ENCODE measurements around the gene FGFR3. TPM values are rescaled to one million over a fixed set of nuclear protein-coding genes. Genes with fewer than 3 reads are reported as not detected.
A peak's percentile ranks its signal among the peaks of the same experiment; 100 is the strongest.

Gene FGFR3
- total and polyA plus RNA-seq, 3 experiments from 2014 or later, result 0.07 TPM; not detected in 2

GRCh38 chr4:1824746-1825145, 31.7 kb downstream of the FGFR3 start:
- Mint-ChIP-seq H3K9me3 (no peaks in the 10 kb centered on the region), H3K4me3 (no peak overlapping the region), H3K36me3 (peaks cover 0 to 69% (median 15%) of the 10 kb centered on the region in 3 donors), H3K4me1 (peaks cover 0 to 5% (median 1%) of the 10 kb centered on the region in 3 donors), H3K27me3 (no peaks in the 10 kb centered on the region), H3K27ac (no peak overlapping the region)
- DNase-seq, result no peak
- POLR2A ChIA-PET, result no interaction called here
- Histone ChIP-seq H3K27me3 (ENCODE audit: insufficient read depth, low read length, poor library complexity, severe bottlenecking) (no peaks in the 10 kb centered on the region), H3K4me3 (ENCODE audit: low read length) (no peak overlapping the region), H3K9me3 (ENCODE audit: low read length) (no peaks in the 10 kb centered on the region), H3K4me1 (ENCODE audit: insufficient read depth, low read length) (no peaks in the 10 kb centered on the region), H3K36me3 (ENCODE audit: insufficient read depth, low read length) (no peaks in the 10 kb centered on the region), H3K27ac (ENCODE audit: low read depth, low read length) (no peak overlapping the region)
- CTCF ChIA-PET, result interaction anchor here (1.5 kb wide), 1 partner anchor 75 kb away, joined by 3 read pairs; no protein-coding TSS in a partner anchor

- no peak overlapping the region for H3K27ac Mint-ChIP-seq
- Histone ChIP-seq H3K27me3 (ENCODE audit: insufficient read depth, low read length, poor library complexity, severe bottlenecking) (no peaks in the 10 kb centered on the region), H3K36me3 (ENCODE audit: insufficient read depth, low read length) (no peaks in the 10 kb centered on the region), H3K4me1 (ENCODE audit: insufficient read depth, low read length) (no peaks in the 10 kb centered on the region), H3K4me3 (ENCODE audit: low read length) (no peak overlapping the region), H3K9me3 (ENCODE audit: low read length) (no peaks in the 10 kb centered on the region), H3K27ac (ENCODE audit: low read depth, low read length) (no peak overlapping the region)
- CTCF ChIA-PET, result no interaction called here
- DNase-seq, result no peak
- H3K36me3 Mint-ChIP-seq, result peaks cover 0 to 68% (median 15%) of the 10 kb centered on the region in 3 donors
- peaks cover 0 to 7% (median 4%) of the 10 kb centered on the region in 3 donors for H3K4me1 Mint-ChIP-seq
- POLR2A ChIA-PET, result no interaction called here
- H3K27me3 Mint-ChIP-seq, result no peaks in the 10 kb centered on the region
- H3K9me3 Mint-ChIP-seq, result no peaks in the 10 kb centered on the region
- no peak overlapping the region for H3K4me3 Mint-ChIP-seq
Observed at GRCh38 chr4:1825326-1825725, 32.2 kb downstream of the FGFR3 start.

GRCh38 chr4:1826531-1827350, 33.6 kb downstream of the FGFR3 start:
- H3K4me3 ChIP-seq (ENCODE audit: low read length), result no peak overlapping the region
- H3K36me3 ChIP-seq (ENCODE audit: insufficient read depth, low read length), result no peaks in the 10 kb centered on the region
- no peaks in the 10 kb centered on the region for H3K4me1 ChIP-seq (ENCODE audit: insufficient read depth, low read length)
- no peak overlapping the region for H3K27ac ChIP-seq (ENCODE audit: low read depth, low read length)
- peak overlapping the region in 1 of 8 donors; percentile 51 for H3K27ac Mint-ChIP-seq
- no peaks in the 10 kb centered on the region for H3K9me3 Mint-ChIP-seq
- H3K4me1 Mint-ChIP-seq, result peaks cover 0 to 7% (median 4%) of the 10 kb centered on the region in 3 donors
- H3K27me3 ChIP-seq (ENCODE audit: insufficient read depth, low read length, poor library complexity, severe bottlenecking), result no peaks in the 10 kb centered on the region
- ChIA-PET CTCF (no interaction called here), POLR2A (interaction anchor here (0.5 kb wide), 1 partner anchor 56 kb away, joined by 6 read pairs; no protein-coding TSS in a partner anchor)
- H3K9me3 ChIP-seq (ENCODE audit: low read length), result no peaks in the 10 kb centered on the region
- H3K27me3 Mint-ChIP-seq, result no peaks in the 10 kb centered on the region
- H3K36me3 Mint-ChIP-seq, result peaks cover 3 to 74% (median 16%) of the 10 kb centered on the region in 3 donors
- no peak for DNase-seq
- H3K4me3 Mint-ChIP-seq, result no peak overlapping the region

- Histone ChIP-seq H3K9me3 (ENCODE audit: low read length) (no peaks in the 10 kb centered on the region), H3K4me3 (ENCODE audit: low read length) (no peak overlapping the region), H3K27me3 (ENCODE audit: insufficient read depth, low read length, poor library complexity, severe bottlenecking) (no peaks in the 10 kb centered on the region), H3K4me1 (ENCODE audit: insufficient read depth, low read length) (no peaks in the 10 kb centered on the region), H3K36me3 (ENCODE audit: insufficient read depth, low read length) (peaks cover 3% of the 10 kb centered on the region), H3K27ac (ENCODE audit: low read depth, low read length) (no peak overlapping the region)
- H3K4me1 Mint-ChIP-seq, result peaks cover 0 to 7% (median 4%) of the 10 kb centered on the region in 3 donors
- H3K36me3 Mint-ChIP-seq, result peaks cover 3 to 70% (median 17%) of the 10 kb centered on the region in 3 donors
- no peak for DNase-seq
- no peaks in the 10 kb centered on the region for H3K9me3 Mint-ChIP-seq
- ChIA-PET POLR2A (no interaction called here), CTCF (interaction anchor here (1.1 kb wide), 1 partner anchor 201 kb away, joined by 3 read pairs; no protein-coding TSS in a partner anchor)
- H3K27ac Mint-ChIP-seq, result peak overlapping the region in 1 of 8 donors; percentile 50
- no peak overlapping the region for H3K4me3 Mint-ChIP-seq
- H3K27me3 Mint-ChIP-seq, result no peaks in the 10 kb centered on the region
Observed at GRCh38 chr4:1830234-1830633, 37.1 kb downstream of the FGFR3 start.

GRCh38 chr4:1830642-1831228, 37.6 kb downstream of the FGFR3 start:
- H3K4me1 ChIP-seq (ENCODE audit: insufficient read depth, low read length), result no peaks in the 10 kb centered on the region
- no peaks in the 10 kb centered on the region for H3K9me3 ChIP-seq (ENCODE audit: low read length)
- peaks cover 8% of the 10 kb centered on the region for H3K36me3 ChIP-seq (ENCODE audit: insufficient read depth, low read length)
- H3K4me3 Mint-ChIP-seq, result no peak overlapping the region
- H3K36me3 Mint-ChIP-seq, result peaks cover 3 to 71% (median 17%) of the 10 kb centered on the region in 3 donors
- H3K27me3 ChIP-seq (ENCODE audit: insufficient read depth, low read length, poor library complexity, severe bottlenecking), result no peaks in the 10 kb centered on the region
- no peak overlapping the region for H3K4me3 ChIP-seq (ENCODE audit: low read length)
- H3K4me1 Mint-ChIP-seq, result peaks cover 0 to 7% (median 4%) of the 10 kb centered on the region in 3 donors
- POLR2A ChIA-PET, result no interaction called here
- no peak overlapping the region for H3K27ac ChIP-seq (ENCODE audit: low read depth, low read length)
- CTCF ChIA-PET, result interaction anchor here (1.1 to 1.5 kb wide), 2 partner anchors 25 to 201 kb away, joined by 3 read pairs; no protein-coding TSS in a partner anchor
- peak overlapping the region in 2 of 8 donors; percentile 5 to 50 for H3K27ac Mint-ChIP-seq
- no peaks in the 10 kb centered on the region for H3K9me3 Mint-ChIP-seq
- DNase-seq, result no peak
- no peaks in the 10 kb centered on the region for H3K27me3 Mint-ChIP-seq

GRCh38 chr4:1831331-1831730, 38.2 kb downstream of the FGFR3 start:
- Mint-ChIP-seq H3K4me1 (peaks cover 0 to 7% (median 6%) of the 10 kb centered on the region in 3 donors), H3K27ac (peak overlapping the region in 1 of 8 donors; percentile 85), H3K36me3 (peaks cover 6 to 69% (median 17%) of the 10 kb centered on the region in 3 donors), H3K27me3 (no peaks in the 10 kb centered on the region), H3K9me3 (no peaks in the 10 kb centered on the region), H3K4me3 (no peak overlapping the region)
- ChIA-PET POLR2A (no interaction called here), CTCF (interaction anchor here (1.5 kb wide), 1 partner anchor 24 kb away, joined by 3 read pairs; no protein-coding TSS in a partner anchor)
- Histone ChIP-seq H3K4me3 (ENCODE audit: low read length) (no peak overlapping the region), H3K27ac (ENCODE audit: low read depth, low read length) (no peak overlapping the region), H3K9me3 (ENCODE audit: low read length) (no peaks in the 10 kb centered on the region), H3K36me3 (ENCODE audit: insufficient read depth, low read length) (peaks cover 12% of the 10 kb centered on the region), H3K27me3 (ENCODE audit: insufficient read depth, low read length, poor library complexity, severe bottlenecking) (no peaks in the 10 kb centered on the region), H3K4me1 (ENCODE audit: insufficient read depth, low read length) (no peaks in the 10 kb centered on the region)
- DNase-seq, result no peak

GRCh38 chr4:1832690-1833089, 39.6 kb downstream of the FGFR3 start:
- Histone ChIP-seq H3K9me3 (ENCODE audit: low read length) (no peaks in the 10 kb centered on the region), H3K27ac (ENCODE audit: low read depth, low read length) (no peak overlapping the region), H3K4me3 (ENCODE audit: low read length) (no peak overlapping the region), H3K36me3 (ENCODE audit: insufficient read depth, low read length) (peaks cover 19% of the 10 kb centered on the region), H3K4me1 (ENCODE audit: insufficient read depth, low read length) (no peaks in the 10 kb centered on the region), H3K27me3 (ENCODE audit: insufficient read depth, low read length, poor library complexity, severe bottlenecking) (no peaks in the 10 kb centered on the region)
- peaks cover 6 to 72% (median 12%) of the 10 kb centered on the region in 3 donors for H3K36me3 Mint-ChIP-seq
- POLR2A ChIA-PET, result no interaction called here
- H3K4me1 Mint-ChIP-seq, result peaks cover 0 to 7% (median 7%) of the 10 kb centered on the region in 3 donors
- no peaks in the 10 kb centered on the region for H3K27me3 Mint-ChIP-seq
- no peak overlapping the region for H3K4me3 Mint-ChIP-seq
- DNase-seq, result no peak
- CTCF ChIA-PET, result interaction anchor here (1.0 kb wide), 1 partner anchor 10 kb away, joined by 3 read pairs; no protein-coding TSS in a partner anchor
- no peak overlapping the region for H3K27ac Mint-ChIP-seq
- H3K9me3 Mint-ChIP-seq, result no peaks in the 10 kb centered on the region

All from CD8-positive, alpha-beta memory T cell (primary cell).